Common myeloid progenitor, CD34-positive (primary cell): ENCODE measurements around the gene PRDM16.

Experiments
- CTCF ChIA-PET: fragments of 350-600 bp; sonication (Branson Sonifier 250); formaldehyde crosslinking; loops from one replicate; lab custom pipeline; 2021; ENCODE audit warnings: antibody characterized with exemption; lab: Charles Lee
- POLR2A ChIA-PET: fragments of 350-600 bp; sonication (Branson Sonifier 250); formaldehyde crosslinking; loops from one replicate; lab custom pipeline; 2021; ENCODE audit warnings: antibody characterized with exemption; lab: Charles Lee
- DNase-seq, 3 donors: peaks; one replicate each; pipeline versions ENCODE4 v3.0.0 to v3.0.0-alpha.2; 2013
- H3K27ac ChIP-seq, 2 experiments: 1 replicate in 1 of 2; 2 replicates in 1 of 2; pipeline ENCODE4 v1.7.0; 2013; ENCODE audit warnings: inconsistent platforms in 2 of 2, low read length in 2 of 2, mild to moderate bottlenecking in 2 of 2, low read depth in 1 of 2, moderate library complexity in 1 of 2; ENCODE audit not compliant: severe bottlenecking in 2 of 2, insufficient read depth in 1 of 2, poor library complexity in 1 of 2
- H3K27me3 ChIP-seq, 5 experiments: replicated peaks in 2 of 5; 1 replicate in 3 of 5; 2 replicates in 2 of 5; pipeline versions ENCODE4 v1.6.1 to v1.7.0; 2013; ENCODE audit warnings: low read length in 4 of 5, mild to moderate bottlenecking in 2 of 5, moderate library complexity in 2 of 5, inconsistent platforms in 1 of 5; ENCODE audit not compliant: insufficient read depth in 5 of 5, control insufficient read depth in 4 of 5
- H3K36me3 ChIP-seq, 4 experiments: 1 replicate in 2 of 4; 2 replicates in 2 of 4; pipeline versions ENCODE4 v1.6.1 to v1.7.0; 2013; ENCODE audit warnings: low read length in 3 of 4, control low read depth in 1 of 4, mild to moderate bottlenecking in 1 of 4; ENCODE audit not compliant: control insufficient read depth in 4 of 4, insufficient read depth in 4 of 4
- H3K4me1 ChIP-seq, 4 experiments: 1 replicate in 3 of 4; 2 replicates in 1 of 4; pipeline versions ENCODE4 v1.6.1 to v1.7.1; 2013; ENCODE audit warnings: low read length in 3 of 4, mild to moderate bottlenecking in 3 of 4, control low read depth in 1 of 4, inconsistent platforms in 1 of 4, moderate library complexity in 1 of 4; ENCODE audit not compliant: control insufficient read depth in 4 of 4, insufficient read depth in 4 of 4; ENCODE audit errors: control extremely low read depth in 1 of 4
- H3K4me3 ChIP-seq, 7 experiments: 1 replicate in 4 of 7; 2 replicates in 3 of 7; pipeline versions ENCODE4 v1.5.1 to v1.7.0; 2013; ENCODE audit warnings: mild to moderate bottlenecking in 7 of 7, low read length in 6 of 7, moderate library complexity in 6 of 7, inconsistent platforms in 2 of 7, low read depth in 2 of 7, control low read depth in 1 of 7; ENCODE audit not compliant: insufficient read depth in 4 of 7, control insufficient read depth in 1 of 7; ENCODE audit errors: extremely low read depth in 1 of 7
- H3K9me3 ChIP-seq, 5 experiments: 1 replicate in 4 of 5; 2 replicates in 1 of 5; pipeline versions ENCODE4 v1.6.1 to v1.7.1; 2013; ENCODE audit warnings: low read length in 4 of 5, mild to moderate bottlenecking in 2 of 5, inconsistent platforms in 1 of 5, low read depth in 1 of 5, moderate library complexity in 1 of 5; ENCODE audit not compliant: control insufficient read depth in 4 of 5, insufficient read depth in 2 of 5; ENCODE audit errors: control extremely low read depth in 1 of 5
- WGBS: methylation state at CpG from one replicate; pipeline ENCODE4 v1.1.5; 2013; ENCODE audit not compliant: insufficient coverage; 5-methylcytosine and 5-hydroxymethylcytosine counted together

PRDM16 gene

GRCh38 chr1:3337798-3338724 lies 269.1 kb downstream of the PRDM16 start:
- 58% methylated on average over 16 of the region's 18 CpGs for WGBS
- peak in 2 of 3 donors; percentile 38 to 47 for DNase-seq
- H3K27ac ChIP-seq: no peak overlapping the region
- H3K36me3 ChIP-seq: peaks cover 0 to 5% (median 0%) of the 10 kb centered on the region in 4 experiments
- CTCF ChIA-PET: interaction anchor here (1.2 to 2.5 kb wide), 2 partner anchors 13 to 19 kb away, joined by 3 to 7 read pairs; no protein-coding TSS in a partner anchor
- H3K27me3 ChIP-seq: no peaks in the 10 kb centered on the region
- POLR2A ChIA-PET: no interaction called here
- peaks cover 0 to 11% (median 4%) of the 10 kb centered on the region in 4 experiments for H3K4me1 ChIP-seq
- peaks cover 0 to 10% (median 6%) of the 10 kb centered on the region in 5 experiments for H3K9me3 ChIP-seq
- no peak overlapping the region for H3K4me3 ChIP-seq

GRCh38 chr1:3338725-3339070 lies 269.7 kb downstream of the PRDM16 start:
- H3K27me3 ChIP-seq: no peaks in the 10 kb centered on the region
- DNase-seq: no peak
- no peak overlapping the region for H3K4me3 ChIP-seq
- H3K9me3 ChIP-seq: peaks cover under 1 to 14% (median 6%) of the 10 kb centered on the region in 5 experiments
- H3K27ac ChIP-seq: no peak overlapping the region
- H3K36me3 ChIP-seq: peaks cover 0 to 5% (median 0%) of the 10 kb centered on the region in 4 experiments
- WGBS: 75% methylated on average over 4 of the region's 4 CpGs
- ChIA-PET CTCF (interaction anchor here (1.2 to 2.5 kb wide), 2 partner anchors 10 to 19 kb away, joined by 3 to 7 read pairs; no protein-coding TSS in a partner anchor), POLR2A (interaction anchor here (0.6 to 0.7 kb wide), 2 partner anchors 50 to 393 kb away, joined by 3 read pairs; no protein-coding TSS in a partner anchor)
- H3K4me1 ChIP-seq: peaks cover 0 to 11% (median 4%) of the 10 kb centered on the region in 4 experiments

GRCh38 chr1:3339856-3340255 lies 270.9 kb downstream of the PRDM16 start:
- ChIA-PET CTCF (interaction anchor here (1.2 kb wide), 1 partner anchor 9 kb away, joined by 3 read pairs; no protein-coding TSS in a partner anchor), POLR2A (no interaction called here)
- peaks cover 4 to 25% (median 9%) of the 10 kb centered on the region in 5 experiments for H3K9me3 ChIP-seq
- H3K36me3 ChIP-seq: peaks cover 0 to 5% (median under 1%) of the 10 kb centered on the region in 4 experiments
- H3K27me3 ChIP-seq: no peaks in the 10 kb centered on the region
- peaks cover 0 to 11% (median 4%) of the 10 kb centered on the region in 4 experiments for H3K4me1 ChIP-seq
- WGBS: 93% methylated on average over 8 of the region's 12 CpGs
- no peak overlapping the region for H3K27ac ChIP-seq
- no peak for DNase-seq
- no peak overlapping the region for H3K4me3 ChIP-seq

- H3K36me3 ChIP-seq: peaks cover 0 to 5% (median 1%) of the 10 kb centered on the region in 4 experiments
- H3K27ac ChIP-seq: no peak overlapping the region
- no peak overlapping the region for H3K4me3 ChIP-seq
- CTCF ChIA-PET: interaction anchor here (1.2 kb wide), 1 partner anchor 10 kb away, joined by 6 read pairs; no protein-coding TSS in a partner anchor
- WGBS: 94% methylated on average over 16 of the region's 17 CpGs
- POLR2A ChIA-PET: no interaction called here
- no peak for DNase-seq
- peaks cover 4 to 27% (median 9%) of the 10 kb centered on the region in 5 experiments for H3K9me3 ChIP-seq
- peaks cover 0 to 11% (median 4%) of the 10 kb centered on the region in 4 experiments for H3K4me1 ChIP-seq
- no peaks in the 10 kb centered on the region for H3K27me3 ChIP-seq
Observed at GRCh38 chr1:3340548-3341235, 271.7 kb downstream of the PRDM16 start.

- POLR2A ChIA-PET: no interaction called here
- Histone ChIP-seq H3K4me3 (no peak overlapping the region), H3K27me3 (no peaks in the 10 kb centered on the region), H3K4me1 (peaks cover 0 to 11% (median 4%) of the 10 kb centered on the region in 4 experiments), H3K36me3 (peaks cover 0 to 5% (median 1%) of the 10 kb centered on the region in 4 experiments), H3K27ac (no peak overlapping the region), H3K9me3 (peaks cover 4 to 27% (median 9%) of the 10 kb centered on the region in 5 experiments)
- DNase-seq: no peak
- CTCF ChIA-PET: interaction anchor here (1.2 kb wide), 1 partner anchor 9 kb away, joined by 6 read pairs; no protein-coding TSS in a partner anchor
- WGBS: 91% methylated on average over 11 of the region's 26 CpGs
Observed at GRCh38 chr1:3341236-3341994, 272.4 kb downstream of the PRDM16 start.

- Histone ChIP-seq H3K4me1 (peaks cover 0 to 22% (median 8%) of the 10 kb centered on the region in 4 experiments), H3K4me3 (no peak overlapping the region), H3K36me3 (peaks cover 0 to 5% (median 1%) of the 10 kb centered on the region in 4 experiments), H3K27ac (no peak overlapping the region), H3K9me3 (peaks cover 4 to 27% (median 9%) of the 10 kb centered on the region in 5 experiments), H3K27me3 (no peaks in the 10 kb centered on the region)
- ChIA-PET CTCF (no interaction called here), POLR2A (interaction anchor here (0.6 kb wide), 1 partner anchor 276 kb away, joined by 3 read pairs; no protein-coding TSS in a partner anchor)
- DNase-seq: no peak
- WGBS: 100% methylated on average over 4 of the region's 5 CpGs
Observed at GRCh38 chr1:3342960-3343359, 274.0 kb downstream of the PRDM16 start.
